H1 (cell line): Measurements from ENCODE around the gene TMEM45A. TPM values are rescaled to one million over a fixed set of nuclear protein-coding genes. Genes with fewer than 3 reads are reported as not detected.

Experiments
- CTCF ChIA-PET: fragments of 300-600 bp; sonication (Branson Sonifier 250); formaldehyde crosslinking; loops from one replicate; lab custom pipeline; 2021; ENCODE audit not compliant: partially characterized antibody; lab: Charles Lee
- POLR2A ChIA-PET: fragments of 300-600 bp; sonication (Branson Sonifier 250); formaldehyde crosslinking; loops from one replicate; lab custom pipeline; 2021; ENCODE audit warnings: inconsistent platforms; ENCODE audit not compliant: partially characterized antibody; lab: Charles Lee
- DNase-seq, 2 experiments: peaks; one replicate each; pipeline versions ENCODE4 v3.0.0 to v3.0.0-alpha.2; 2010 to 2022; ENCODE audit warnings: low spot score in 2 of 2, low read depth in 1 of 2, mixed read lengths in 1 of 2
- FAIRE-seq: peaks from 2 replicates; lab custom pipeline; 2011; peaks lifted over from hg19 to GRCh38; lab: Jason Lieb, UNC
- H2AFZ ChIP-seq: 2 replicates; pipeline ENCODE4 v1.8.1; 2012; ENCODE audit warnings: low read length, inconsistent platforms
- H2AK5ac ChIP-seq: 2 replicates; pipeline ENCODE4 v1.6.1; 2013; ENCODE audit warnings: low read depth, low read length
- H2BK120ac ChIP-seq: replicated peaks from 2 replicates; pipeline ENCODE3; 2013; ENCODE audit warnings: low read depth, low read length, inconsistent platforms
- H2BK12ac ChIP-seq: 2 replicates; pipeline ENCODE4 v1.6.1; 2013; ENCODE audit warnings: low read depth, low read length
- H2BK15ac ChIP-seq: 2 replicates; pipeline ENCODE4 v1.6.1; 2013; ENCODE audit warnings: low read length
- H2BK20ac ChIP-seq: 2 replicates; pipeline ENCODE4 v1.6.1; 2013; ENCODE audit warnings: low read length
- H2BK5ac ChIP-seq: 2 replicates; pipeline ENCODE4 v1.6.1; 2013; ENCODE audit warnings: low read depth, low read length
- H3K14ac ChIP-seq: 2 replicates; pipeline ENCODE4 v1.6.1; 2013; ENCODE audit warnings: inconsistent platforms; ENCODE audit not compliant: insufficient read length
- H3K18ac ChIP-seq: 2 replicates; pipeline ENCODE4 v1.6.1; 2013; ENCODE audit warnings: low read length; ENCODE audit errors: extremely low read depth
- H3K23ac ChIP-seq: 2 replicates; pipeline ENCODE4 v1.6.1; 2013; ENCODE audit warnings: inconsistent platforms; ENCODE audit not compliant: insufficient read length
- H3K23me2 ChIP-seq: 2 replicates; pipeline ENCODE4 v1.6.1; 2013; ENCODE audit warnings: low read depth, low read length
- H3K27ac ChIP-seq: 2 replicates; pipeline ENCODE4 v1.6.1; 2011; ENCODE audit warnings: low read depth, low read length, inconsistent platforms
- H3K27me3 ChIP-seq, 4 experiments: replicated peaks in 1 of 4; 1 replicate in 1 of 4; 2 replicates in 3 of 4; pipeline versions ENCODE4 v1.6.1 to v1.8.1; 2011 to 2013; ENCODE audit warnings: low read length in 3 of 4, mild to moderate bottlenecking in 3 of 4, inconsistent platforms in 2 of 4, mixed read lengths in 2 of 4, moderate library complexity in 1 of 4; ENCODE audit not compliant: control insufficient read depth in 3 of 4, insufficient read depth in 3 of 4; ENCODE audit errors: extremely low read depth in 1 of 4
- H3K36me3 ChIP-seq, 4 experiments: 2 replicates each; pipeline versions ENCODE4 v1.6.1 to v1.8.1; 2011 to 2013; ENCODE audit warnings: mild to moderate bottlenecking in 4 of 4, low read length in 3 of 4, moderate library complexity in 2 of 4, control low read depth in 1 of 4, inconsistent platforms in 1 of 4; ENCODE audit not compliant: insufficient read depth in 4 of 4, control insufficient read depth in 2 of 4
- H3K4ac ChIP-seq: replicated peaks from 2 replicates; pipeline ENCODE3; 2013; ENCODE audit warnings: low read length, low read depth, mixed read lengths, inconsistent platforms; ENCODE audit not compliant: insufficient read length
- H3K4me1 ChIP-seq, 4 experiments: replicated peaks in 1 of 4; 1 replicate in 1 of 4; 2 replicates in 3 of 4; pipeline versions ENCODE4 v1.6.1 to v1.8.1; 2011 to 2013; ENCODE audit warnings: low read length in 3 of 4, inconsistent platforms in 2 of 4, mixed read lengths in 1 of 4; ENCODE audit not compliant: insufficient read depth in 4 of 4, control insufficient read depth in 3 of 4
- H3K4me2 ChIP-seq, 2 experiments: 2 replicates each; pipeline versions ENCODE4 v1.6.1 to v1.8.1; 2011 to 2013; ENCODE audit warnings: low read depth in 2 of 2, low read length in 2 of 2, control low read depth in 1 of 2, inconsistent platforms in 1 of 2, mild to moderate bottlenecking in 1 of 2; ENCODE audit not compliant: insufficient read depth in 1 of 2
- H3K4me3 ChIP-seq, 4 experiments: fragments of 200-600, 300-600 bp in 1 of 4; sonication (generic), shearing (Covaris generic), sonication (Bioruptor Twin) in 1 of 4; 2 replicates each; pipeline versions ENCODE4 v1.5.1 to v1.8.1; 2011 to 2016; ENCODE audit warnings: low read length in 4 of 4, low read depth in 3 of 4, control low read depth in 2 of 4, inconsistent platforms in 2 of 4, mild to moderate bottlenecking in 2 of 4, mixed read lengths in 1 of 4, moderate library complexity in 1 of 4; ENCODE audit not compliant: insufficient read depth in 2 of 4; ENCODE audit errors: extremely low read depth in 1 of 4
- H3K56ac ChIP-seq: replicated peaks from 2 replicates; pipeline ENCODE3; 2013; ENCODE audit warnings: low read depth, mild to moderate bottlenecking, mixed read lengths, low read length, inconsistent platforms; ENCODE audit not compliant: insufficient read length
- H3K79me1 ChIP-seq: 2 replicates; pipeline ENCODE4 v1.6.1; 2013; ENCODE audit warnings: low read depth, low read length, control low read depth
- H3K79me2 ChIP-seq, 2 experiments: 2 replicates each; pipeline versions ENCODE4 v1.6.1 to v1.8.1; 2012 to 2013; ENCODE audit warnings: low read length in 2 of 2, mild to moderate bottlenecking in 2 of 2, inconsistent platforms in 1 of 2; ENCODE audit not compliant: insufficient read depth in 2 of 2, control insufficient read depth in 1 of 2
- H3K9ac ChIP-seq, 4 experiments: replicated peaks in 1 of 4; 1 replicate in 1 of 4; 2 replicates in 3 of 4; pipeline versions ENCODE4 v1.6.1 to v1.8.1; 2011 to 2013; ENCODE audit warnings: low read depth in 3 of 4, low read length in 3 of 4, control low read depth in 2 of 4, mild to moderate bottlenecking in 2 of 4, moderate library complexity in 2 of 4, inconsistent platforms in 1 of 4; ENCODE audit errors: extremely low read depth in 1 of 4
- H3K9me3 ChIP-seq, 2 experiments: 2 replicates each; pipeline versions ENCODE4 v1.6.1 to v1.8.1; 2012 to 2013; ENCODE audit warnings: mild to moderate bottlenecking in 2 of 2, moderate library complexity in 2 of 2, control low read depth in 1 of 2, inconsistent platforms in 1 of 2, low read depth in 1 of 2, low read length in 1 of 2, mixed read lengths in 1 of 2; ENCODE audit not compliant: insufficient read depth in 2 of 2
- H4K20me1 ChIP-seq, 2 experiments: replicated peaks in 1 of 2; 2 replicates each; pipeline versions ENCODE3 to v1.8.1; 2011 to 2013; ENCODE audit warnings: inconsistent platforms in 2 of 2, low read length in 2 of 2, mild to moderate bottlenecking in 1 of 2; ENCODE audit not compliant: insufficient read depth in 2 of 2, control insufficient read depth in 1 of 2
- H4K5ac ChIP-seq: 2 replicates; pipeline ENCODE4 v1.6.1; 2013; ENCODE audit warnings: low read length, low read depth, mixed read lengths, inconsistent platforms; ENCODE audit not compliant: insufficient read length
- H4K8ac ChIP-seq: 2 replicates; pipeline ENCODE4 v1.8.0; 2013; ENCODE audit warnings: mild to moderate bottlenecking, moderate library complexity, low read length, inconsistent platforms; ENCODE audit not compliant: insufficient read depth; ENCODE audit errors: extremely low read depth
- H4K91ac ChIP-seq: replicated peaks from 2 replicates; pipeline ENCODE3; 2013; ENCODE audit warnings: low read length, mixed read lengths, inconsistent platforms; ENCODE audit not compliant: insufficient read length
- BACH1 ChIP-seq: IDR thresholded peaks from 2 replicates; pipeline ENCODE4 v1.6.1; 2012; ENCODE audit warnings: low read length, improper control_type of control experiment
- KDM4A ChIP-seq: IDR thresholded peaks from one replicate; pipeline ENCODE4 v1.7.1; 2012; ENCODE audit warnings: low read depth, mild to moderate bottlenecking, moderate library complexity, low read length, inconsistent platforms; ENCODE audit not compliant: severe bottlenecking
- MAFK ChIP-seq: IDR thresholded peaks from 2 replicates; pipeline ENCODE4 v1.6.1; 2012; ENCODE audit warnings: low read depth, mild to moderate bottlenecking, improper control_type of control experiment, low read length
- NANOG ChIP-seq: IDR thresholded peaks from 2 replicates; pipeline ENCODE4 v1.6.1; 2011; ENCODE audit warnings: low read length, low read depth, mild to moderate bottlenecking, inconsistent platforms; ENCODE audit not compliant: insufficient read depth, poor library complexity, severe bottlenecking
- PHF8 ChIP-seq: fragments of 200-600 bp; sonication (generic); conservative IDR thresholded peaks from 2 replicates; pipeline ENCODE4 v1.7.1; 2012; ENCODE audit warnings: low read depth, mild to moderate bottlenecking, inconsistent platforms, low read length, moderate library complexity
- POLR2A ChIP-seq, 2 experiments: IDR thresholded peaks; 1 replicate in 1 of 2; 2 replicates in 1 of 2; pipeline ENCODE4 v1.6.1; 2011; ENCODE audit warnings: low read depth in 2 of 2, low read length in 2 of 2, mild to moderate bottlenecking in 2 of 2; ENCODE audit errors: control extremely low read depth in 1 of 2
- POU5F1 ChIP-seq: IDR thresholded peaks from 2 replicates; pipeline ENCODE4 v1.6.1; 2011; ENCODE audit warnings: low read depth, mild to moderate bottlenecking, low read length, moderate library complexity
- RBBP5 ChIP-seq: IDR thresholded peaks from 2 replicates; pipeline ENCODE4 v1.7.1; 2012; ENCODE audit warnings: low read depth, mild to moderate bottlenecking, inconsistent platforms, low read length, moderate library complexity, borderline replicate concordance
- RXRA ChIP-seq: IDR thresholded peaks from 2 replicates; pipeline ENCODE4 v1.6.1; 2011; ENCODE audit warnings: low read depth, mild to moderate bottlenecking, low read length, moderate library complexity; ENCODE audit not compliant: insufficient read depth
- YY1 ChIP-seq: IDR thresholded peaks from 2 replicates; pipeline ENCODE4 v1.6.1; 2011; ENCODE audit warnings: low read depth, mild to moderate bottlenecking, low read length
- ZNF274 ChIP-seq: IDR thresholded peaks from 2 replicates; pipeline ENCODE4 v1.7.0; 2012; ENCODE audit warnings: low read length, borderline replicate concordance; ENCODE audit errors: extremely low read depth
- WGBS, 2 experiments: shearing (Covaris generic) in 1 of 2; methylation state at CpG; one replicate each; pipeline versions ENCODE4 v1.1.6 to v1.1.7; 2013 to 2015; ENCODE audit warnings: low lambda C conversion rate in 2 of 2, mixed read lengths in 2 of 2, inconsistent platforms in 1 of 2, low coverage in 1 of 2, missing lambda C conversion rate in 1 of 2; ENCODE audit not compliant: insufficient replicate concordance in 2 of 2, insufficient coverage in 1 of 2, insufficient read length in 1 of 2; ENCODE audit errors: extremely low coverage in 1 of 2, missing lambda C conversion rate in 1 of 2; 5-methylcytosine and 5-hydroxymethylcytosine counted together
- polyA plus RNA-seq, 7 experiments: library from polyadenylated mRNA; depleted of rRNA in 3 of 7; stranded (reverse) in 5 of 7; unstranded in 2 of 7; fragments of >200 nt in 5 of 7; fragments of 200-250 nt in 2 of 7; gene quantifications; 1 replicate in 5 of 7; 2 replicates in 1 of 7; 4 replicates in 1 of 7; pipeline versions ENCODE4 v1.2.1 to v1.2.3, GENCODE V29; 2011 to 2013; ENCODE audit warnings: missing spikeins in 2 of 7, mixed read lengths in 2 of 7
- total RNA-seq: library from RNA; stranded (reverse); fragmentation: NEBNext Ultra II Directional; extraction: Animal tissue kit (Norgen Biotek cat#: 25700); gene quantifications from 2 replicates; pipeline ENCODE4 v1.2.1, GENCODE V29; 2021
- TF ChIP-seq, protein P1 (sequence below): IDR thresholded peaks from 2 replicates; pipeline ENCODE4 v1.6.1; 2011; ENCODE audit warnings: low read length, improper control_type of control experiment

The TMEM45A gene
- total and polyA plus RNA-seq, 2 of the 8 experiments (the other 6 are each of a cell fraction or from before 2014, with no cell fraction given): 12.9 to 14.2 TPM

DNA sequence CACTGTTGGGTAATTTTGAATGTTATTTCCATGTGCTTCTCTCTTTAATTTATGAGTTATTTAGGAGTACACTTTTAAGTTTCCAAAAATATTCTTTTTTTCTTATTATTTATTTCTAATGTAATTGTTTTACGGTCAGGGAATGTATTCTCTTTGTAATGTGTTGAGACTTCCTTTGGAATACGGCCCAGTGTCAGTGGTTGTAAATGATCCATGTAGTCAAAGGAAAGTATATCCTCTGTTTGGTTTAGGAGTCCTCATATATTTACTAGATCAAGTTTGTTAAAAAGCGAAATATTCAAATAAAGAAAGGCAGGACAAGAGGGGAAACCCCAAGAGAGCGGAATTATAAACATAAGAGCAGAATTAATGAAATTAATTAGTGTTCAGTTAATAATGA lies 68.0 kb downstream of the TMEM45A start:
- Histone ChIP-seq H2AFZ (no peak overlapping the region), H3K23ac (no peak overlapping the region), H2BK15ac (no peak overlapping the region), H3K79me1 (no peaks in the 10 kb centered on the region), H3K14ac (no peak overlapping the region), H3K18ac (no peak overlapping the region), H3K27ac (no peak overlapping the region), H2BK12ac (no peak overlapping the region), H3K9ac (no peak overlapping the region), H3K79me2 (no peaks in the 10 kb centered on the region), H3K4me3 (no peak overlapping the region), H2BK20ac (no peak overlapping the region), H3K27me3 (no peaks in the 10 kb centered on the region), H4K91ac (no peak overlapping the region), H3K23me2 (no peaks in the 10 kb centered on the region), H4K5ac (no peak overlapping the region), H3K4ac (no peak overlapping the region), H2AK5ac (no peak overlapping the region), H3K4me1 (peaks cover 0 to 9% (median 3%) of the 10 kb centered on the region in 4 experiments; a peak in 3 of 7 replicates), H3K56ac (no peak overlapping the region), H3K9me3 (no peaks in the 10 kb centered on the region), H4K20me1 (no peaks in the 10 kb centered on the region), H2BK5ac (no peak overlapping the region), H3K4me2 (no peak overlapping the region), H3K36me3 (no peaks in the 10 kb centered on the region), H4K8ac (no peak overlapping the region), H2BK120ac (no peak overlapping the region)
- FAIRE-seq: no peak
- TF ChIP-seq NANOG: no peak
- TF ChIP-seq RXRA: no peak
- no peak for TF ChIP-seq MAFK
- TF ChIP-seq, protein P1, sequence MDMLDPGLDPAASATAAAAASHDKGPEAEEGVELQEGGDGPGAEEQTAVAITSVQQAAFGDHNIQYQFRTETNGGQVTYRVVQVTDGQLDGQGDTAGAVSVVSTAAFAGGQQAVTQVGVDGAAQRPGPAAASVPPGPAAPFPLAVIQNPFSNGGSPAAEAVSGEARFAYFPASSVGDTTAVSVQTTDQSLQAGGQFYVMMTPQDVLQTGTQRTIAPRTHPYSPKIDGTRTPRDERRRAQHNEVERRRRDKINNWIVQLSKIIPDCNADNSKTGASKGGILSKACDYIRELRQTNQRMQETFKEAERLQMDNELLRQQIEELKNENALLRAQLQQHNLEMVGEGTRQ: no peak
- no peak for TF ChIP-seq PHF8
- no peak for TF ChIP-seq ZNF274
- no peak for TF ChIP-seq RBBP5
- no peak for TF ChIP-seq POLR2A (IDR thresholded peaks at IDR 0.05; ENCODE audit: control extremely low read depth in 1 of 2, low read depth in 2 of 2, low read length in 2 of 2)
- TF ChIP-seq KDM4A: no peak
- TF ChIP-seq YY1: no peak
- TF ChIP-seq BACH1: no peak
- TF ChIP-seq POU5F1: no peak
- WGBS, 2 experiments: 86% methylated on average over 4 of the region's 4 CpGs; no CpG with 5 or more reads in 1 of the 2 experiments
- no peak for DNase-seq
- CTCF ChIA-PET: interaction anchor here (0.7 to 2.5 kb wide), 2 partner anchors 29 to 97 kb away, joined by 4 to 8 read pairs; no protein-coding TSS in a partner anchor
- POLR2A ChIA-PET: no interaction called here
